GM12878 (cell line): ENCODE results near the gene GPR4. TPM values are rescaled to one million over a fixed set of nuclear protein-coding genes. Genes with fewer than 3 reads are reported as not detected.

ENCODE experiments used
- ATAC-seq: fragments of 200-7000 bp; cut with Tn5 transposase; 3 replicates; pipeline ENCODE4 v1.9.1; 2020; ENCODE audit warnings: mild to moderate bottlenecking, moderate library complexity
- BruUV-seq: library from RNA; stranded (reverse); fragments of 400-500 nt; replicated peaks from 2 replicates; lab custom pipeline; 2021; lab: Mats Ljungman, UMichigan
- CTCF ChIA-PET: fragments of 300-600 bp; sonication (Branson Sonifier 250); formaldehyde crosslinking; extraction: SDS; loops from one replicate; lab custom pipeline; 2021; ENCODE audit warnings: inconsistent platforms; lab: Yijun Ruan, JAX
- POLR2A ChIA-PET: fragments of 350-600 bp; formaldehyde crosslinking; extraction: SDS; loops from one replicate; lab custom pipeline; 2021; ENCODE audit warnings: inconsistent platforms; lab: Charles Lee
- RAD21 ChIA-PET: fragments of 300-600 bp; sonication (Branson Sonifier 250); formaldehyde crosslinking; loops from one replicate; lab custom pipeline; 2023; ENCODE audit warnings: antibody characterized with exemption; ENCODE audit not compliant: unreplicated experiment; lab: Charles Lee
- SMC1A ChIA-PET: fragments of 300-600 bp; sonication (Branson Sonifier 250); formaldehyde crosslinking; loops from one replicate; lab custom pipeline; 2023; ENCODE audit not compliant: unreplicated experiment, uncharacterized antibody; lab: Charles Lee
- DNase-seq: peaks from one replicate; pipeline ENCODE4 v3.0.0-alpha.2; 2011; ENCODE audit warnings: low read depth, low spot score
- FAIRE-seq: peaks from 3 replicates; lab custom pipeline; 2011; peaks lifted over from hg19 to GRCh38; lab: Jason Lieb, UNC
- H2AFZ ChIP-seq: 2 replicates; pipeline ENCODE4 v1.6.0; 2011; ENCODE audit warnings: low read depth, low read length, control low read depth; ENCODE audit not compliant: control insufficient read depth
- H3K27ac ChIP-seq: 2 replicates; pipeline ENCODE4 v1.5.1; 2011; ENCODE audit warnings: control low read depth; ENCODE audit not compliant: control insufficient read depth, insufficient read depth
- H3K27me3 ChIP-seq, 2 experiments: replicated peaks in 1 of 2; 2 replicates each; pipeline versions ENCODE4 v1.6.0 to v1.6.1; 2011; ENCODE audit warnings: low read length in 1 of 2; ENCODE audit not compliant: control insufficient read depth in 2 of 2, insufficient read depth in 2 of 2
- H3K36me3 ChIP-seq, 2 experiments: 2 replicates each; pipeline ENCODE4 v1.5.1; 2011; ENCODE audit warnings: low read length in 1 of 2; ENCODE audit not compliant: control insufficient read depth in 2 of 2, insufficient read depth in 2 of 2
- H3K4me1 ChIP-seq: 2 replicates; pipeline ENCODE4 v1.6.1; 2011; ENCODE audit warnings: mild to moderate bottlenecking, low read length, moderate library complexity, mixed read lengths; ENCODE audit not compliant: control insufficient read depth, insufficient read depth
- H3K4me2 ChIP-seq: 2 replicates; pipeline ENCODE4 v1.6.0; 2011; ENCODE audit warnings: control low read depth; ENCODE audit not compliant: control insufficient read depth, insufficient read depth
- H3K4me3 ChIP-seq: fragments of 200-600 bp; sonication (generic); 2 replicates; pipeline ENCODE4 v1.5.1; 2016
- H3K79me2 ChIP-seq: 2 replicates; pipeline ENCODE4 v1.6.0; 2011; ENCODE audit warnings: low read length; ENCODE audit not compliant: control insufficient read depth, insufficient read depth
- H3K9ac ChIP-seq: 2 replicates; pipeline ENCODE4 v1.8.0; 2011; ENCODE audit warnings: low read length, control low read depth, mixed read lengths; ENCODE audit not compliant: control insufficient read depth, insufficient read depth
- H3K9me3 ChIP-seq: replicated peaks from 3 replicates; pipeline ENCODE4 v1.5.1; 2011; ENCODE audit warnings: mild to moderate bottlenecking, low read length; ENCODE audit not compliant: control insufficient read depth, insufficient read depth
- H4K20me1 ChIP-seq: 2 replicates; pipeline ENCODE4 v1.6.0; 2011; ENCODE audit not compliant: control insufficient read depth, insufficient read depth
- BHLHE40 ChIP-seq, 2 experiments: fragments of 450-650 bp in 1 of 2; IDR thresholded peaks; 2 replicates each; pipeline ENCODE4 v1.6.1; 2011 to 2017; ENCODE audit warnings: low read depth in 2 of 2, borderline replicate concordance in 1 of 2, improper control_type of control experiment in 1 of 2, low read length in 1 of 2, mild to moderate bottlenecking in 1 of 2
- CEBPB ChIP-seq, 2 experiments: fragments of 150-350 bp in 1 of 2; IDR thresholded peaks; 2 replicates each; pipeline ENCODE4 v1.6.1; 2012 to 2014; ENCODE audit warnings: low read depth in 2 of 2, low read length in 2 of 2, borderline replicate concordance in 1 of 2, inconsistent platforms in 1 of 2
- GATAD2B ChIP-seq: fragments of 450-650 bp; conservative IDR thresholded peaks from 2 replicates; pipeline ENCODE4 v1.6.1; 2017; ENCODE audit warnings: low read depth, mild to moderate bottlenecking, moderate library complexity
- IKZF1 ChIP-seq: fragments of 450-650 bp; conservative IDR thresholded peaks from 2 replicates; pipeline ENCODE4 v1.6.1; 2017; ENCODE audit warnings: antibody characterized with exemption, mild to moderate bottlenecking
- LARP7 ChIP-seq: fragments of 450-650 bp; IDR thresholded peaks from 2 replicates; pipeline ENCODE4 v1.6.1; 2017; ENCODE audit warnings: mild to moderate bottlenecking
- NBN ChIP-seq: fragments of 450-650 bp; IDR thresholded peaks from 2 replicates; pipeline ENCODE4 v1.6.1; 2016
- NR2F1 ChIP-seq: fragments of 450-650 bp; conservative IDR thresholded peaks from 2 replicates; pipeline ENCODE4 v1.6.1; 2017; ENCODE audit warnings: mild to moderate bottlenecking
- POLR2A ChIP-seq: IDR thresholded peaks from 2 replicates; pipeline ENCODE4 v1.6.1; 2011; ENCODE audit warnings: low read depth, mild to moderate bottlenecking, low read length
- SMARCA5 ChIP-seq: fragments of 450-650 bp; IDR thresholded peaks from 2 replicates; pipeline ENCODE4 v1.6.1; 2017; ENCODE audit warnings: mild to moderate bottlenecking
- TCF12 ChIP-seq: IDR thresholded peaks from 2 replicates; pipeline ENCODE4 v1.6.1; 2011; ENCODE audit warnings: low read depth, mild to moderate bottlenecking, low read length
- YY1 ChIP-seq: IDR thresholded peaks from 2 replicates; pipeline ENCODE4 v1.6.1; 2011; ENCODE audit warnings: low read depth, mild to moderate bottlenecking, low read length
- WGBS: methylation state at CpG from one replicate; pipeline ENCODE4 v1.1.6; 2016; ENCODE audit warnings: low lambda C conversion rate; ENCODE audit not compliant: insufficient replicate concordance, insufficient coverage; ENCODE audit errors: missing lambda C conversion rate; 5-methylcytosine and 5-hydroxymethylcytosine counted together
- in situ Hi-C: fragments of 300-500 bp; cut with MboI; formaldehyde crosslinking; loops from 9 replicates; pipeline ENCODE4 v1.14.3; 2018; ENCODE audit warnings: mixed read lengths
- intact Hi-C: fragments of 100-400 bp; cut with micrococcal nuclease; formaldehyde crosslinking; loops from one replicate; pipeline ENCODE4 v1.14.2; 2022; ENCODE audit not compliant: unreplicated experiment
- polyA plus RNA-seq, 11 experiments: library from polyadenylated mRNA; depleted of rRNA in 4 of 11; unstranded in 6 of 11; stranded (reverse) in 5 of 11; fragments of >200 nt; fragmentation: Nextera tagmentation in 4 of 11; fragmentation: Illumina TruSeq in 1 of 11; extraction: Ambion mirVana in 4 of 11; extraction: Trizol in 1 of 11; gene quantifications; 1 replicate in 1 of 11; 2 replicates in 10 of 11; pipeline versions ENCODE4 v1.2.1 to v1.2.3, GENCODE V29; 2011 to 2016; ENCODE audit warnings: inconsistent platforms in 2 of 11, missing spikeins in 2 of 11, low read depth in 1 of 11
- total RNA-seq, 4 experiments: library from RNA; depleted of rRNA in 3 of 4; stranded (reverse); fragments of >200 nt in 3 of 4; fragmentation: Illumina TruSeq in 1 of 4; extraction: Trizol in 1 of 4; gene quantifications; 2 replicates each; pipeline versions ENCODE4 v1.2.1 to v1.2.3, GENCODE V29; 2013 to 2021
- TF ChIP-seq, protein P1 (sequence below): fragments of 450-650 bp; conservative IDR thresholded peaks from 2 replicates; pipeline ENCODE4 v1.6.1; 2017; ENCODE audit warnings: mild to moderate bottlenecking, moderate library complexity
- TF ChIP-seq, protein P2 (sequence below): fragments of 450-650 bp; IDR thresholded peaks from 2 replicates; pipeline ENCODE4 v1.6.1; 2017; ENCODE audit warnings: mild to moderate bottlenecking, moderate library complexity
- TF ChIP-seq, protein P3 (sequence below), 3 experiments: IDR thresholded peaks in 2 of 3; conservative IDR thresholded peaks in 1 of 3; 2 replicates each; pipeline ENCODE4 v1.5.1; 2011; ENCODE audit warnings: low read depth in 3 of 3, low read length in 3 of 3, mild to moderate bottlenecking in 3 of 3, control low read depth in 2 of 3, moderate library complexity in 2 of 3, inconsistent platforms in 1 of 3, mixed read lengths in 1 of 3; ENCODE audit not compliant: control insufficient read depth in 2 of 3, insufficient read depth in 1 of 3; ENCODE audit errors: extremely low read depth in 1 of 3

Gene GPR4
- total and polyA plus RNA-seq, 10 of the 15 experiments (the other 5 are each of a cell fraction or from before 2014, with no cell fraction given): not detected

DNA sequence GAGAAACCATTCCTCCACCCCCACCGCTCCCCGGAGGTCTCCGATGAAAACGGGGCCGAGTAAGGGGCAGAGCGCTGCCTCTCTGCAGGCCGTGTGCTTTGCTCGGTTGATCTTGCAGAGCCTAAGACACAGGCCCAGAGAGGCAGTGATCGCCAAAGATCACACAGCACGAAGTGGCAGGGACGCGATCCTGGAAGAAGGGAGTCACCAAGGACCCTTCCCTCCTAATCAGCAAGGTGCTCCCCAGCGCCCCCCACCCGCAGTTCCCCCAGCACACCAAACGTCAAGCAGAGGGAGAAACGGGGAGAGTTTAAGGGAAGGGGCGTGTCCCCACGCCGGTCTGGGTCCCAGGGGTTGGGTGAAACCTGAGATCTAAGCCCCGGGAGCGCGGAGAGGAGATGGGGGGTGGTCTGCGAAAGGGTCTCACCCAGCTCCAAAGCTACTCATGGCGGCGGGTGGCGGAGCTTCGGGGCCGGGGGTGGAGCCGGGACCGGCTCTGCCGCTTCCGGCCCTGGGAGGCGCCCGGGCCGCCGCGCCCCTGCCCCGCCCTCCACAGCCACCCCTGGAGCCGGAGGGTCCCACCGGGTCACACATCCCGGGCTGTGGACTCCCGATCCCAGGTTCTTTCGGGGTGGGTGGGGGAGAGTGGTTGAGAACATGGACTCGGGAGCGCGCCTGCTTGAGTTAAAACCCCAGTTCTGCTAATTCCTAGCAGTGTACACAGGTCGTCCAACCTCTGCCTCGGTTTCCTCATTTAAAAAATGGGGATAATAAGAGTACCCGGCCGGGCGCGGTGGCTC is 37.1 kb upstream of the GPR4 start, which contains the start of gene EML2:
EML2 (minus strand) TSS at position 468 of the 800 bp plus-strand sequence; CDS start at position 447, 21 bp downstream.
- peaks cover 28% of the 10 kb centered on the region for H3K4me1 ChIP-seq
- WGBS: 5% methylated on average over 47 of the region's 52 CpGs
- in situ Hi-C loops (no loop called here), intact Hi-C loops (no loop called here)
- POLR2A ChIA-PET: interaction anchor here (0.5 to 1.9 kb wide), 6 partner anchors 39 to 129 kb away, joined by 3 to 6 read pairs (median 4); partner anchors contain the start of gene QPCTL
- peaks cover 11% of the 10 kb centered on the region for H3K79me2 ChIP-seq
- ATAC-seq (peak; percentile 34), FAIRE-seq (no peak), DNase-seq (no peak)
- RAD21 ChIA-PET: interaction anchor here (0.6 to 1.5 kb wide), 4 partner anchors 55 to 1078 kb away, joined by 3 to 5 read pairs (median 4); partner anchors contain the start of gene PRKD2
- no peaks in the 10 kb centered on the region for H3K9me3 ChIP-seq
- no peaks in the 10 kb centered on the region for H3K27me3 ChIP-seq
- H3K36me3 ChIP-seq: no peaks in the 10 kb centered on the region; a peak in 1 of 4 replicates
- CTCF ChIA-PET: interaction anchor here (0.6 to 2.9 kb wide), 12 partner anchors 8 to 200 kb away, joined by 3 to 6 read pairs (median 3); partner anchors contain the start of genes GIPR and QPCTL
- SMC1A ChIA-PET: interaction anchor here (0.7 to 5.3 kb wide), 7 partner anchors 8 to 131 kb away, joined by 3 to 39 read pairs (median 4); partner anchors contain the start of genes QPCTL and SNRPD2
- peak within 1 kb of the TSS; percentile 88 for H3K4me2 ChIP-seq
- H3K9ac ChIP-seq: peak within 1 kb of the TSS; percentile 86
- H3K4me3 ChIP-seq: peak within 1 kb of the TSS; percentile 82
- no TSS peak for BruUV-seq
- no peaks in the 10 kb centered on the region for H4K20me1 ChIP-seq
- H3K27ac ChIP-seq: peak within 1 kb of the TSS; percentile 71
- H2AFZ ChIP-seq: peak within 1 kb of the TSS; percentile 86
- peak; percentile 83 for TF ChIP-seq YY1
- peak; percentile 65 for TF ChIP-seq POLR2A
- TF ChIP-seq GATAD2B: peak; percentile 79
- TF ChIP-seq CEBPB (IDR thresholded peaks at IDR 0.05; ENCODE audit: borderline replicate concordance in 1 of 2, low read depth in 2 of 2, low read length in 2 of 2): no peak
- peak; percentile 48; the same call in 1 of the 2 replicates for TF ChIP-seq NBN
- TF ChIP-seq SMARCA5: peak; percentile 73; the same call in 1 of the 2 replicates
- 0 out of 2 replicates have a peak, but pooled peaks have one; percentile 54 for TF ChIP-seq LARP7
- TF ChIP-seq TCF12: no peak
- TF ChIP-seq, protein P1, sequence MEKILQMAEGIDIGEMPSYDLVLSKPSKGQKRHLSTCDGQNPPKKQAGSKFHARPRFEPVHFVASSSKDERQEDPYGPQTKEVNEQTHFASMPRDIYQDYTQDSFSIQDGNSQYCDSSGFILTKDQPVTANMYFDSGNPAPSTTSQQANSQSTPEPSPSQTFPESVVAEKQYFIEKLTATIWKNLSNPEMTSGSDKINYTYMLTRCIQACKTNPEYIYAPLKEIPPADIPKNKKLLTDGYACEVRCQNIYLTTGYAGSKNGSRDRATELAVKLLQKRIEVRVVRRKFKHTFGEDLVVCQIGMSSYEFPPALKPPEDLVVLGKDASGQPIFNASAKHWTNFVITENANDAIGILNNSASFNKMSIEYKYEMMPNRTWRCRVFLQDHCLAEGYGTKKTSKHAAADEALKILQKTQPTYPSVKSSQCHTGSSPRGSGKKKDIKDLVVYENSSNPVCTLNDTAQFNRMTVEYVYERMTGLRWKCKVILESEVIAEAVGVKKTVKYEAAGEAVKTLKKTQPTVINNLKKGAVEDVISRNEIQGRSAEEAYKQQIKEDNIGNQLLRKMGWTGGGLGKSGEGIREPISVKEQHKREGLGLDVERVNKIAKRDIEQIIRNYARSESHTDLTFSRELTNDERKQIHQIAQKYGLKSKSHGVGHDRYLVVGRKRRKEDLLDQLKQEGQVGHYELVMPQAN: peak; percentile 60; the same call in 1 of the 2 replicates
- TF ChIP-seq, protein P2, sequence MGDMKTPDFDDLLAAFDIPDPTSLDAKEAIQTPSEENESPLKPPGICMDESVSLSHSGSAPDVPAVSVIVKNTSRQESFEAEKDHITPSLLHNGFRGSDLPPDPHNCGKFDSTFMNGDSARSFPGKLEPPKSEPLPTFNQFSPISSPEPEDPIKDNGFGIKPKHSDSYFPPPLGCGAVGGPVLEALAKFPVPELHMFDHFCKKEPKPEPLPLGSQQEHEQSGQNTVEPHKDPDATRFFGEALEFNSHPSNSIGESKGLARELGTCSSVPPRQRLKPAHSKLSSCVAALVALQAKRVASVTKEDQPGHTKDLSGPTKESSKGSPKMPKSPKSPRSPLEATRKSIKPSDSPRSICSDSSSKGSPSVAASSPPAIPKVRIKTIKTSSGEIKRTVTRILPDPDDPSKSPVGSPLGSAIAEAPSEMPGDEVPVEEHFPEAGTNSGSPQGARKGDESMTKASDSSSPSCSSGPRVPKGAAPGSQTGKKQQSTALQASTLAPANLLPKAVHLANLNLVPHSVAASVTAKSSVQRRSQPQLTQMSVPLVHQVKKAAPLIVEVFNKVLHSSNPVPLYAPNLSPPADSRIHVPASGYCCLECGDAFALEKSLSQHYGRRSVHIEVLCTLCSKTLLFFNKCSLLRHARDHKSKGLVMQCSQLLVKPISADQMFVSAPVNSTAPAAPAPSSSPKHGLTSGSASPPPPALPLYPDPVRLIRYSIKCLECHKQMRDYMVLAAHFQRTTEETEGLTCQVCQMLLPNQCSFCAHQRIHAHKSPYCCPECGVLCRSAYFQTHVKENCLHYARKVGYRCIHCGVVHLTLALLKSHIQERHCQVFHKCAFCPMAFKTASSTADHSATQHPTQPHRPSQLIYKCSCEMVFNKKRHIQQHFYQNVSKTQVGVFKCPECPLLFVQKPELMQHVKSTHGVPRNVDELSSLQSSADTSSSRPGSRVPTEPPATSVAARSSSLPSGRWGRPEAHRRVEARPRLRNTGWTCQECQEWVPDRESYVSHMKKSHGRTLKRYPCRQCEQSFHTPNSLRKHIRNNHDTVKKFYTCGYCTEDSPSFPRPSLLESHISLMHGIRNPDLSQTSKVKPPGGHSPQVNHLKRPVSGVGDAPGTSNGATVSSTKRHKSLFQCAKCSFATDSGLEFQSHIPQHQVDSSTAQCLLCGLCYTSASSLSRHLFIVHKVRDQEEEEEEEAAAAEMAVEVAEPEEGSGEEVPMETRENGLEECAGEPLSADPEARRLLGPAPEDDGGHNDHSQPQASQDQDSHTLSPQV: no peak
- TF ChIP-seq, protein P3, sequence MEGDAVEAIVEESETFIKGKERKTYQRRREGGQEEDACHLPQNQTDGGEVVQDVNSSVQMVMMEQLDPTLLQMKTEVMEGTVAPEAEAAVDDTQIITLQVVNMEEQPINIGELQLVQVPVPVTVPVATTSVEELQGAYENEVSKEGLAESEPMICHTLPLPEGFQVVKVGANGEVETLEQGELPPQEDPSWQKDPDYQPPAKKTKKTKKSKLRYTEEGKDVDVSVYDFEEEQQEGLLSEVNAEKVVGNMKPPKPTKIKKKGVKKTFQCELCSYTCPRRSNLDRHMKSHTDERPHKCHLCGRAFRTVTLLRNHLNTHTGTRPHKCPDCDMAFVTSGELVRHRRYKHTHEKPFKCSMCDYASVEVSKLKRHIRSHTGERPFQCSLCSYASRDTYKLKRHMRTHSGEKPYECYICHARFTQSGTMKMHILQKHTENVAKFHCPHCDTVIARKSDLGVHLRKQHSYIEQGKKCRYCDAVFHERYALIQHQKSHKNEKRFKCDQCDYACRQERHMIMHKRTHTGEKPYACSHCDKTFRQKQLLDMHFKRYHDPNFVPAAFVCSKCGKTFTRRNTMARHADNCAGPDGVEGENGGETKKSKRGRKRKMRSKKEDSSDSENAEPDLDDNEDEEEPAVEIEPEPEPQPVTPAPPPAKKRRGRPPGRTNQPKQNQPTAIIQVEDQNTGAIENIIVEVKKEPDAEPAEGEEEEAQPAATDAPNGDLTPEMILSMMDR (IDR thresholded peaks at IDR 0.05 in 2 of 3, conservative IDR thresholded peaks at IDR 0.05 in 1 of 3; ENCODE audit: control insufficient read depth in 2 of 3, extremely low read depth in 1 of 3, insufficient read depth in 1 of 3, low read depth in 3 of 3, low read length in 3 of 3): peak; percentile 34 to 65 (median 46); a peak in 5 of 6 replicates
- peak; percentile 19; the same call in 1 of the 2 replicates for TF ChIP-seq NR2F1
- TF ChIP-seq IKZF1: peak; percentile 41; the same call in 1 of the 2 replicates
- TF ChIP-seq BHLHE40 (IDR thresholded peaks at IDR 0.05; ENCODE audit: borderline replicate concordance in 1 of 2, low read depth in 2 of 2, low read length in 1 of 2): peak in 1 of 2 experiments; percentile 40; a peak in 1 of 4 replicates
